A673 (cell line): ENCODE data around the gene CENPM.

Source experiments
- CTCF ChIP-seq: fragments of 300-800, 200-600 bp; sonication (generic); conservative IDR thresholded peaks from 2 replicates; pipeline ENCODE4 v1.5.1; 2017; ENCODE audit warnings: low read depth, mild to moderate bottlenecking, antibody characterized with exemption, low read length, moderate library complexity, mixed read lengths
- EZH2 ChIP-seq: fragments of 200-600 bp; sonication (generic); IDR thresholded peaks from 2 replicates; pipeline ENCODE4 v1.6.1; 2017; ENCODE audit warnings: borderline replicate concordance, low read depth, mild to moderate bottlenecking, mixed read lengths, antibody characterized with exemption, low read length; ENCODE audit not compliant: poor library complexity, severe bottlenecking

- TF ChIP-seq CTCF (no peak), EZH2 (no peak)
These were observed 38.3 kb downstream of the CENPM start for GRCh38 chr22:41908411-41909309.
